ENCODE data around the gene ABCA2. TPM values are rescaled to one million over a fixed set of nuclear protein-coding genes. Genes with fewer than 3 reads are reported as not detected.
"Not testable (repeated sequence)": the region's sequence is repeated elsewhere in the genome, so short reads cannot be mapped to it uniquely, and the experiment has no call there.

ABCA2 gene
- total RNA-seq, 1 donor from 2014 or later = 25.0 TPM

GRCh38 chr9:137034709-137035506 lies 6.9 kb upstream of the ABCA2 start:
- Mint-ChIP-seq H3K27ac (peak overlapping the region; percentile 83), H3K4me1 (peaks cover 31% of the 10 kb centered on the region), H3K36me3 (ENCODE audit: low read depth) (peaks cover 2% of the 10 kb centered on the region), H3K27me3 (peaks cover 2% of the 10 kb centered on the region), H3K4me3 (peak overlapping the region; percentile 80), H3K9me3 (no peaks in the 10 kb centered on the region)
- DNase-seq = peak; percentile 95
- intact Hi-C loops (cut with micrococcal nuclease) = loop anchor here (1.0 to 2.0 kb wide), 2 partner anchors 42 to 248 kb away; partner anchors contain the start of gene PAXX

DNA sequence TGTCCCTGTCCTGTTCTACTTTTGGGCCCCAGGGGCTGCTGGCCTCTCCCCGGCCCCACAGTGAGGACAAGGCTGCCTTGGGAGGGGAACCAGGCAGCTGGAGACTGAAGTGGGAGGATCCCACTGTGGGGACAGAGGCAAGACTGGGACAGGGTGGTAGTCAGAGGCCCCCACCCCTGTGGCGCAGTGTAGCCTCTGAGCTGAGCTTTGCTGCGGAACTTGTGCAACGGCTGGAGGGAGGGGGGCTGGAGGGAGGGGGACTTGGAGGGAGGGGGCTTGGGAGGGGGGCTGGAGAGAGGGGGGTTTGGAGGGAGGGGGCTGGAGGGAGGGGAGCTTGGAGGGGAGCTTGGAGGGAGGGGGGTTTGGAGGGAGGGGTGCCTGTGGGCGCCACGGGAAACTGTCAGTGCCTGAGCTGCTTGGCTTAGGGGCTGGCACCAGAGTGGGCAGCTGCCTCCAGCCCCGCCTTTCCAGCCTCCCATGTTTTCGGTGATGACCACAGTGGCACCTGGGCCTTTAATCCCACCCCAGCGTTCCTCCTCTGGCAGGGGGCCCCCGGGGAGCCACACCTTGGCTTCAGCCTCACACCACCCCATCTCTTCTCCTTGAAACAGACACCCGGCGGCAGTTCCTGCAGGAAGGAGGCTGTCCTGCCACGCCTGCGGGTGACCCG lies 6.1 kb upstream of the ABCA2 start:
- peaks cover 2% of the 10 kb centered on the region for H3K36me3 Mint-ChIP-seq (ENCODE audit: low read depth)
- no peaks in the 10 kb centered on the region for H3K9me3 Mint-ChIP-seq

GRCh38 chr9:137033481-137033880 lies 5.4 kb upstream of the ABCA2 start:
- H3K27me3 Mint-ChIP-seq; intact Hi-C loops (cut with micrococcal nuclease); H3K27ac Mint-ChIP-seq; H3K4me3 Mint-ChIP-seq; DNase-seq; H3K9me3 Mint-ChIP-seq; H3K36me3 Mint-ChIP-seq (ENCODE audit: low read depth): not testable (repeated sequence)
- peaks cover 41% of the 10 kb centered on the region for H3K4me1 Mint-ChIP-seq

More for the DNA sequence above, 6.1 kb upstream of the ABCA2 start:
- Mint-ChIP-seq H3K27me3 (peaks cover 2% of the 10 kb centered on the region), H3K4me3 (peak overlapping the region; percentile 80), H3K27ac (peak overlapping the region; percentile 83), H3K4me1 (peaks cover 37% of the 10 kb centered on the region)
- no peak for DNase-seq
- intact Hi-C loops (cut with micrococcal nuclease) = loop anchor here (2.0 kb wide), 1 partner anchor 41 kb away; the partner anchor contains the start of gene PAXX

DNA sequence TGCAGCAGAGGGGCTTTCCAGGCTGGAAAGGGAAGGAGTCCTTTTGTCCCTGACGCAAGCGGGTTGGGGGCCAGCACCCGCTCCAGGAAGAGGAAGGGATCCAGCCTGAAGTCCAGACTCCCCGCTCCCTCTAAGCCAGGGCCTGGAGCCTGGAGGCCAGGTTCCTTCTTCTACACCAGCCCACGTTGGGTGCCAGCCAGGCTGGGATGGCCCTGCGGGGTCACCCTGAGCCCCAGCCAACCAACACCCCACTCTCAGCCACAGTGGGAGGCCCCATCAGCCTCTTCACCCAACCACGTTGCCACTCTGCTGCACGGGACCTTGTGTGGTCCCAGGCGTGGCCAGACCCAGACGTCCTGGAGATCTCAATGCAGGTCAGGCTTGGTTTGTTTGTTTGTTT lies 4.8 kb upstream of the ABCA2 start:
- no peak overlapping the region for H3K4me3 Mint-ChIP-seq
- H3K27ac Mint-ChIP-seq = no peak overlapping the region
- H3K27me3 Mint-ChIP-seq = peaks cover 2% of the 10 kb centered on the region
- no peak for DNase-seq
- H3K36me3 Mint-ChIP-seq (ENCODE audit: low read depth) = no peaks in the 10 kb centered on the region
- H3K4me1 Mint-ChIP-seq = peaks cover 41% of the 10 kb centered on the region
- H3K9me3 Mint-ChIP-seq = no peaks in the 10 kb centered on the region
- intact Hi-C loops (cut with micrococcal nuclease) = no loop called here

GRCh38 chr9:137031904-137032640 lies 4.0 kb upstream of the ABCA2 start, which contains the start of gene FUT7:
FUT7 (minus strand) TSS chr9:137032088; CDS start chr9:137031991, 97 bp downstream.
- peak; percentile 69 for DNase-seq
- intact Hi-C loops (cut with micrococcal nuclease) = no loop called here
- H3K4me1 Mint-ChIP-seq = peaks cover 44% of the 10 kb centered on the region

GRCh38 chr9:137030538-137031527 lies 2.8 kb upstream of the ABCA2 start:
- peak; percentile 74 for DNase-seq
- Mint-ChIP-seq H3K4me3 (peak overlapping the region; percentile 49), H3K9me3 (no peaks in the 10 kb centered on the region), H3K4me1 (peaks cover 47% of the 10 kb centered on the region), H3K36me3 (ENCODE audit: low read depth) (no peaks in the 10 kb centered on the region), H3K27me3 (peaks cover 3% of the 10 kb centered on the region), H3K27ac (peak overlapping the region; percentile 29)
- intact Hi-C loops (cut with micrococcal nuclease) = no loop called here

More at GRCh38 chr9:137031904-137032640, 4.0 kb upstream of the ABCA2 start, which contains the start of gene FUT7:
- Mint-ChIP-seq H3K27me3 (peaks cover 3% of the 10 kb centered on the region), H3K27ac (no peak within 1 kb of the TSS), H3K4me3 (peak within 1 kb of the TSS; percentile 19), H3K36me3 (ENCODE audit: low read depth) (no peaks in the 10 kb centered on the region), H3K9me3 (no peaks in the 10 kb centered on the region)

DNA sequence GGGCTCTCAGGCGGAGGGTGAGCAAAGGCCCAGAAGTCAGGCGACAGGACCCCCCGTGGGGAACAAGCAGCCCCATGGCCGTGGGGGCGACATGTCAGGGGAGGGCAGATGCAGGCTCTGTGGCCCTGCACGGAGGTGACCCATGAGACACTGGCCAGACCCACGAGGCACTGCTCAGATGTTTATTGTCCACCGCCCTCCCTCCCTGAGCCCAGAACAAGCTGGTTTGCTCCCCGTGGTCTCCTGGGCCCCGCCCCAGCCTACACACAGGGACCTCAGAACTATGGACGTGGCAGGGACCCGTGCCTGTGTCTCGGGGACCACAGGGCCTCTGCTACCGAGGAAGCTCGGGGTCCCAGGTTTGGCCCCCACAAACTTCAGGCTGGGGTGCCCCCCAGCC lies 2.0 kb upstream of the ABCA2 start:
- Mint-ChIP-seq H3K9me3 (no peaks in the 10 kb centered on the region), H3K4me3 (peak overlapping the region; percentile 49), H3K27ac (peak overlapping the region; percentile 29), H3K27me3 (peaks cover 3% of the 10 kb centered on the region), H3K4me1 (peaks cover 44% of the 10 kb centered on the region), H3K36me3 (ENCODE audit: low read depth) (no peaks in the 10 kb centered on the region)
- intact Hi-C loops (cut with micrococcal nuclease) = no loop called here
- DNase-seq = no peak

DNA sequence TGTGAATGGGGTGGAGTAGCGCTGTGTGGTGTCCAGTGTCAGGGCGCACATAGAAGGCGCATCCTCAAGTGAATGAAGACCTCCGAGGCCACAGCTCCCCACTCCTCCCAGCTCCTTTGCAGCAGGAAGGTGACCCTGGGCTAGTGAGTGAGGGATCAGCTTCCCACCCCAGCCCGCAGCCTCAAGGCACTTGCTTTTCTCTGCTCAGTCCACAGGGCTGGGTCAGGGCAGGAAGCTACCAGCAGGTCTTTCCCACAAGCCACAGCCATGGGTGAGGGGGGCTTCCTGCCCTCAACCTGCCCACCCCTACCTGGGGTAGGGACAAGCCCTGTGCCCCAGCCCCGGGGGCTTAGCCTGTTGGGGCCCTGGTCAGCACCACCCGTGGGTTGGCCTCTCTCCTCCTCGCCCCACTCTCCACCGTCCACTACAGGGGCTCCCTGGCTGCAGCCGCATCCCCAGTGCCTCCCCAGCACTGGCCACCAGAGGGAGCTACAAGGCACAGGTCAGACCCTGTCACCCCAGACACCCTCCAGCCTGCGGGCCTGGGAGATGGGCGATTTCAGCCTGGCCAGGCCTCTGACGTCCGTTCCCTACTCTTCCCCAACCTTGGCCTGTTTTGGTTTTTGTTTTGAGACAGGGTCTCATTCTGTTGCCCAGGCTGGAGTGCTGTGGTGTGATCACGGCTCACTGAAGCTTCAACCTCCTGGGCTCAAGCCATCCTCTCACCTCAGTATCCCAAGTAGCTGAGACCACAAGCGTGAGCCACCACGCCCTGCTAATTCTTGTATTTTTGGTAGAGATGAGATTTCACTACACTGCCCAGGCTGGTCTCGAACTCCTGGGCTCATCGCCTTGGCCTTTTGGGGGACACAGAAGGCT lies 1.3 kb upstream of the ABCA2 start:
- Mint-ChIP-seq H3K27me3 (peaks cover 3% of the 10 kb centered on the region), H3K4me1 (peaks cover 37% of the 10 kb centered on the region), H3K4me3 (peak overlapping the region; percentile 77), H3K36me3 (ENCODE audit: low read depth) (no peaks in the 10 kb centered on the region), H3K27ac (peak overlapping the region; percentile 67), H3K9me3 (no peaks in the 10 kb centered on the region)
- DNase-seq = peak; percentile 92
- intact Hi-C loops (cut with micrococcal nuclease) = loop anchor here (2.0 kb wide), 1 partner anchor 36 kb away; no protein-coding TSS in a partner anchor

DNA sequence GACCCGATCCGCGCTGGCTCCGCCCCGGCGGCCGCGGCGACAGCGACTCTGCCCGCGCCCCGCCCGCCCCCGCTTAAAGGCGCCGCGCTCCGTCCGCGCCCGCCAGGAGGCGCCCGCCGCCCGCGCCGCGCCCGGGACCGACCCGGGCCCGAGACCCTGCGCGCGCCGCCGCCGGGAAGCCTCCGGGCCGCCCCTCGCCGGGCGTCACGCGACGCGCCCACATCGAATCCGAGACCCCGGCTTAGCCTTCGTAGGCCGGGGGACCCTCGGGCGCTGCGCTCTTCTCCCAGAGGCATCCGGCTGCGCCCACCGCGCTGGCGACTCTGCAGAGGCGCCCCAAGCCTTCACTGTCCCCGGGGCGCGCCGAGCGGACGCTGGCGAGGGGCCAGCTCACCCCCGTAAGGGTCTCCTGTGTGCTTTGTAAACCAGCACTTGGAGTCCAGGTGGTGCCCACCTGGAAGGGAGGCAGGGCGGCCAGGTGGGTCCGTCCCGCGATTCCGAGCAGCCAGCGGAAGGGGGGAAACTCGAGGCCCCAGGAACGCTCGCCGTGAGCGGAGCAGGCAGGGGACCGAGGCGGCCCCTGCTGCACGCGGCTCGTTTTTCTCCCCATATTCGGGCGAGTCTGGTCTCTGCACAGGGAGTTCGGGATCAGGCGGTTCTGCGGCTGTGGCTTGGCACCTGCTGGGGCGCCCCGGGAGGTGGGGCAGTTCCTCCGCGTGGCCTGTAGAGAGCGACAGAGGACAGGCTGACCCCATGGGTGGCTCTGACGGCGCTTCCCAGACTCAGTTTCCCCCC lies 423 bp upstream of the ABCA2 start:
- peaks cover 34% of the 10 kb centered on the region for H3K4me1 Mint-ChIP-seq
- intact Hi-C loops (cut with micrococcal nuclease) = loop anchor here (2.0 kb wide), 1 partner anchor 36 kb away; no protein-coding TSS in a partner anchor
- H3K27ac Mint-ChIP-seq = peak overlapping the region; percentile 67

GRCh38 chr9:137026828-137027227 lies 1.2 kb downstream of the ABCA2 start:
- DNase-seq = peak; percentile 65
- Mint-ChIP-seq H3K36me3 (ENCODE audit: low read depth) (no peaks in the 10 kb centered on the region), H3K9me3 (no peaks in the 10 kb centered on the region), H3K27ac (peak overlapping the region; percentile 78), H3K27me3 (peaks cover 2% of the 10 kb centered on the region), H3K4me1 (peaks cover 29% of the 10 kb centered on the region), H3K4me3 (peak overlapping the region; percentile 81)
- intact Hi-C loops (cut with micrococcal nuclease) = no loop called here

More for the DNA sequence above, 423 bp upstream of the ABCA2 start:
- no peaks in the 10 kb centered on the region for H3K9me3 Mint-ChIP-seq
- peak; percentile 93 for DNase-seq
- H3K36me3 Mint-ChIP-seq (ENCODE audit: low read depth) = no peaks in the 10 kb centered on the region
- H3K4me3 Mint-ChIP-seq = peak overlapping the region; percentile 77
- peaks cover 3% of the 10 kb centered on the region for H3K27me3 Mint-ChIP-seq

DNA sequence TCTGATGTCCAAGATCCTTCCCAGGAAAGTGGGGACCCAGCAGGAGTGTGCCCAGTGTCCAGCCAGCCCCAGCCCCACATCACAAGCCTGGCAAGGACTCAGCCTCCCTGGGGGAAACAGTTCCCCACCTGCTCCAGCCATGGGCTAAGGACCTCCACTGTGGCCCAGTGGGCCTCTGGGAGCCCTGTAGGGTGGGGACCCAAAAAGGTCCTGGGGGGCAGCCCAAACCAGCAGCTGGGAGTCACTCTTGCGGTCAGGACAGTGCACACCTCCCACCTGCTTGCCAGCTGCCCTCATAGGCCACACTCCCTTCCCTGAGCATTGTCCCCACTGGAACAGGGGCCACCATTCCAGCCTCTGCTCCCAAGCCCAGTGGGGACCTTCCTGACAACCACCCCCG lies 1.7 kb downstream of the ABCA2 start:
- Mint-ChIP-seq H3K36me3 (ENCODE audit: low read depth) (no peaks in the 10 kb centered on the region), H3K27ac (no peak overlapping the region), H3K27me3 (peaks cover 2% of the 10 kb centered on the region), H3K9me3 (no peaks in the 10 kb centered on the region), H3K4me3 (no peak overlapping the region), H3K4me1 (peaks cover 27% of the 10 kb centered on the region)
- no peak for DNase-seq
- intact Hi-C loops (cut with micrococcal nuclease) = no loop called here

All from activated CD4-positive, alpha-beta T cell treated with anti-CD3 and anti-CD28 coated beads, Interleukin-2, amount 10 ng/mL, durations not matched to agents 24 days and 14 days (primary cell).